H1 (cell line): ENCODE data around the gene CIITA. TPM values are rescaled to one million over a fixed set of nuclear protein-coding genes. Genes with fewer than 3 reads are reported as not detected.

Source experiments
- CTCF ChIA-PET: fragments of 300-600 bp; sonication (Branson Sonifier 250); formaldehyde crosslinking; loops from one replicate; lab custom pipeline; 2021; ENCODE audit not compliant: partially characterized antibody; lab: Charles Lee
- POLR2A ChIA-PET: fragments of 300-600 bp; sonication (Branson Sonifier 250); formaldehyde crosslinking; loops from one replicate; lab custom pipeline; 2021; ENCODE audit warnings: inconsistent platforms; ENCODE audit not compliant: partially characterized antibody; lab: Charles Lee
- DNase-seq, 2 experiments: peaks; one replicate each; pipeline versions ENCODE4 v3.0.0 to v3.0.0-alpha.2; 2010 to 2022; ENCODE audit warnings: low spot score in 2 of 2, low read depth in 1 of 2, mixed read lengths in 1 of 2
- FAIRE-seq: peaks from 2 replicates; lab custom pipeline; 2011; peaks lifted over from hg19 to GRCh38; lab: Jason Lieb, UNC
- H2AFZ ChIP-seq: 2 replicates; pipeline ENCODE4 v1.8.1; 2012; ENCODE audit warnings: low read length, inconsistent platforms
- H2AK5ac ChIP-seq: 2 replicates; pipeline ENCODE4 v1.6.1; 2013; ENCODE audit warnings: low read depth, low read length
- H2BK120ac ChIP-seq: replicated peaks from 2 replicates; pipeline ENCODE3; 2013; ENCODE audit warnings: low read depth, low read length, inconsistent platforms
- H2BK12ac ChIP-seq: 2 replicates; pipeline ENCODE4 v1.6.1; 2013; ENCODE audit warnings: low read depth, low read length
- H2BK15ac ChIP-seq: 2 replicates; pipeline ENCODE4 v1.6.1; 2013; ENCODE audit warnings: low read length
- H2BK20ac ChIP-seq: 2 replicates; pipeline ENCODE4 v1.6.1; 2013; ENCODE audit warnings: low read length
- H2BK5ac ChIP-seq: 2 replicates; pipeline ENCODE4 v1.6.1; 2013; ENCODE audit warnings: low read depth, low read length
- H3K14ac ChIP-seq: 2 replicates; pipeline ENCODE4 v1.6.1; 2013; ENCODE audit warnings: inconsistent platforms; ENCODE audit not compliant: insufficient read length
- H3K18ac ChIP-seq: 2 replicates; pipeline ENCODE4 v1.6.1; 2013; ENCODE audit warnings: low read length; ENCODE audit errors: extremely low read depth
- H3K23ac ChIP-seq: 2 replicates; pipeline ENCODE4 v1.6.1; 2013; ENCODE audit warnings: inconsistent platforms; ENCODE audit not compliant: insufficient read length
- H3K23me2 ChIP-seq: 2 replicates; pipeline ENCODE4 v1.6.1; 2013; ENCODE audit warnings: low read depth, low read length
- H3K27ac ChIP-seq: 2 replicates; pipeline ENCODE4 v1.6.1; 2011; ENCODE audit warnings: low read depth, low read length, inconsistent platforms
- H3K27me3 ChIP-seq, 4 experiments: replicated peaks in 1 of 4; 1 replicate in 1 of 4; 2 replicates in 3 of 4; pipeline versions ENCODE4 v1.6.1 to v1.8.1; 2011 to 2013; ENCODE audit warnings: low read length in 3 of 4, mild to moderate bottlenecking in 3 of 4, inconsistent platforms in 2 of 4, mixed read lengths in 2 of 4, moderate library complexity in 1 of 4; ENCODE audit not compliant: control insufficient read depth in 3 of 4, insufficient read depth in 3 of 4; ENCODE audit errors: extremely low read depth in 1 of 4
- H3K36me3 ChIP-seq, 4 experiments: 2 replicates each; pipeline versions ENCODE4 v1.6.1 to v1.8.1; 2011 to 2013; ENCODE audit warnings: mild to moderate bottlenecking in 4 of 4, low read length in 3 of 4, moderate library complexity in 2 of 4, control low read depth in 1 of 4, inconsistent platforms in 1 of 4; ENCODE audit not compliant: insufficient read depth in 4 of 4, control insufficient read depth in 2 of 4
- H3K4ac ChIP-seq: replicated peaks from 2 replicates; pipeline ENCODE3; 2013; ENCODE audit warnings: low read length, low read depth, mixed read lengths, inconsistent platforms; ENCODE audit not compliant: insufficient read length
- H3K4me1 ChIP-seq, 4 experiments: replicated peaks in 1 of 4; 1 replicate in 1 of 4; 2 replicates in 3 of 4; pipeline versions ENCODE4 v1.6.1 to v1.8.1; 2011 to 2013; ENCODE audit warnings: low read length in 3 of 4, inconsistent platforms in 2 of 4, mixed read lengths in 1 of 4; ENCODE audit not compliant: insufficient read depth in 4 of 4, control insufficient read depth in 3 of 4
- H3K4me2 ChIP-seq, 2 experiments: 2 replicates each; pipeline versions ENCODE4 v1.6.1 to v1.8.1; 2011 to 2013; ENCODE audit warnings: low read depth in 2 of 2, low read length in 2 of 2, control low read depth in 1 of 2, inconsistent platforms in 1 of 2, mild to moderate bottlenecking in 1 of 2; ENCODE audit not compliant: insufficient read depth in 1 of 2
- H3K4me3 ChIP-seq, 4 experiments: fragments of 200-600, 300-600 bp in 1 of 4; sonication (generic), shearing (Covaris generic), sonication (Bioruptor Twin) in 1 of 4; 2 replicates each; pipeline versions ENCODE4 v1.5.1 to v1.8.1; 2011 to 2016; ENCODE audit warnings: low read length in 4 of 4, low read depth in 3 of 4, control low read depth in 2 of 4, inconsistent platforms in 2 of 4, mild to moderate bottlenecking in 2 of 4, mixed read lengths in 1 of 4, moderate library complexity in 1 of 4; ENCODE audit not compliant: insufficient read depth in 2 of 4; ENCODE audit errors: extremely low read depth in 1 of 4
- H3K56ac ChIP-seq: replicated peaks from 2 replicates; pipeline ENCODE3; 2013; ENCODE audit warnings: low read depth, mild to moderate bottlenecking, mixed read lengths, low read length, inconsistent platforms; ENCODE audit not compliant: insufficient read length
- H3K79me1 ChIP-seq: 2 replicates; pipeline ENCODE4 v1.6.1; 2013; ENCODE audit warnings: low read depth, low read length, control low read depth
- H3K79me2 ChIP-seq, 2 experiments: 2 replicates each; pipeline versions ENCODE4 v1.6.1 to v1.8.1; 2012 to 2013; ENCODE audit warnings: low read length in 2 of 2, mild to moderate bottlenecking in 2 of 2, inconsistent platforms in 1 of 2; ENCODE audit not compliant: insufficient read depth in 2 of 2, control insufficient read depth in 1 of 2
- H3K9ac ChIP-seq, 4 experiments: replicated peaks in 1 of 4; 1 replicate in 1 of 4; 2 replicates in 3 of 4; pipeline versions ENCODE4 v1.6.1 to v1.8.1; 2011 to 2013; ENCODE audit warnings: low read depth in 3 of 4, low read length in 3 of 4, control low read depth in 2 of 4, mild to moderate bottlenecking in 2 of 4, moderate library complexity in 2 of 4, inconsistent platforms in 1 of 4; ENCODE audit errors: extremely low read depth in 1 of 4
- H3K9me3 ChIP-seq, 2 experiments: 2 replicates each; pipeline versions ENCODE4 v1.6.1 to v1.8.1; 2012 to 2013; ENCODE audit warnings: mild to moderate bottlenecking in 2 of 2, moderate library complexity in 2 of 2, control low read depth in 1 of 2, inconsistent platforms in 1 of 2, low read depth in 1 of 2, low read length in 1 of 2, mixed read lengths in 1 of 2; ENCODE audit not compliant: insufficient read depth in 2 of 2
- H4K20me1 ChIP-seq, 2 experiments: replicated peaks in 1 of 2; 2 replicates each; pipeline versions ENCODE3 to v1.8.1; 2011 to 2013; ENCODE audit warnings: inconsistent platforms in 2 of 2, low read length in 2 of 2, mild to moderate bottlenecking in 1 of 2; ENCODE audit not compliant: insufficient read depth in 2 of 2, control insufficient read depth in 1 of 2
- H4K5ac ChIP-seq: 2 replicates; pipeline ENCODE4 v1.6.1; 2013; ENCODE audit warnings: low read length, low read depth, mixed read lengths, inconsistent platforms; ENCODE audit not compliant: insufficient read length
- H4K8ac ChIP-seq: 2 replicates; pipeline ENCODE4 v1.8.0; 2013; ENCODE audit warnings: mild to moderate bottlenecking, moderate library complexity, low read length, inconsistent platforms; ENCODE audit not compliant: insufficient read depth; ENCODE audit errors: extremely low read depth
- H4K91ac ChIP-seq: replicated peaks from 2 replicates; pipeline ENCODE3; 2013; ENCODE audit warnings: low read length, mixed read lengths, inconsistent platforms; ENCODE audit not compliant: insufficient read length
- ATF2 ChIP-seq: IDR thresholded peaks from 2 replicates; pipeline ENCODE4 v1.6.1; 2012; ENCODE audit warnings: low read length, inconsistent platforms
- KDM1A ChIP-seq: fragments of 200-600, 300-600 bp; sonication (generic); IDR thresholded peaks from 2 replicates; pipeline ENCODE4 v1.7.1; 2016; ENCODE audit warnings: mild to moderate bottlenecking, low read length, borderline replicate concordance
- RAD21 ChIP-seq, 2 experiments: IDR thresholded peaks in 1 of 2; conservative IDR thresholded peaks in 1 of 2; 2 replicates each; pipeline ENCODE4 v1.6.1; 2011; ENCODE audit warnings: low read depth in 2 of 2, low read length in 2 of 2, improper control_type of control experiment in 1 of 2, inconsistent platforms in 1 of 2, mild to moderate bottlenecking in 1 of 2, moderate library complexity in 1 of 2
- ZNF274 ChIP-seq: IDR thresholded peaks from 2 replicates; pipeline ENCODE4 v1.7.0; 2012; ENCODE audit warnings: low read length, borderline replicate concordance; ENCODE audit errors: extremely low read depth
- WGBS, 2 experiments: shearing (Covaris generic) in 1 of 2; methylation state at CpG; one replicate each; pipeline versions ENCODE4 v1.1.6 to v1.1.7; 2013 to 2015; ENCODE audit warnings: low lambda C conversion rate in 2 of 2, mixed read lengths in 2 of 2, inconsistent platforms in 1 of 2, low coverage in 1 of 2, missing lambda C conversion rate in 1 of 2; ENCODE audit not compliant: insufficient replicate concordance in 2 of 2, insufficient coverage in 1 of 2, insufficient read length in 1 of 2; ENCODE audit errors: extremely low coverage in 1 of 2, missing lambda C conversion rate in 1 of 2; 5-methylcytosine and 5-hydroxymethylcytosine counted together
- polyA plus RNA-seq, 7 experiments: library from polyadenylated mRNA; depleted of rRNA in 3 of 7; stranded (reverse) in 5 of 7; unstranded in 2 of 7; fragments of >200 nt in 5 of 7; fragments of 200-250 nt in 2 of 7; gene quantifications; 1 replicate in 5 of 7; 2 replicates in 1 of 7; 4 replicates in 1 of 7; pipeline versions ENCODE4 v1.2.1 to v1.2.3, GENCODE V29; 2011 to 2013; ENCODE audit warnings: missing spikeins in 2 of 7, mixed read lengths in 2 of 7
- total RNA-seq: library from RNA; stranded (reverse); fragmentation: NEBNext Ultra II Directional; extraction: Animal tissue kit (Norgen Biotek cat#: 25700); gene quantifications from 2 replicates; pipeline ENCODE4 v1.2.1, GENCODE V29; 2021
- TF ChIP-seq, protein P1 (sequence below), 3 experiments: IDR thresholded peaks; 1 replicate in 2 of 3; 2 replicates in 1 of 3; pipeline versions ENCODE4 v1.5.1 to v1.6.1; 2011; ENCODE audit warnings: low read length in 3 of 3, mild to moderate bottlenecking in 3 of 3, inconsistent platforms in 2 of 3, low read depth in 1 of 3, moderate library complexity in 1 of 3; ENCODE audit not compliant: insufficient read depth in 1 of 3; ENCODE audit errors: control extremely low read depth in 1 of 3

Gene CIITA
- total and polyA plus RNA-seq, 2 of the 8 experiments (the other 6 are each of a cell fraction or from before 2014, with no cell fraction given): 0.07 to 0.17 TPM

DNA sequence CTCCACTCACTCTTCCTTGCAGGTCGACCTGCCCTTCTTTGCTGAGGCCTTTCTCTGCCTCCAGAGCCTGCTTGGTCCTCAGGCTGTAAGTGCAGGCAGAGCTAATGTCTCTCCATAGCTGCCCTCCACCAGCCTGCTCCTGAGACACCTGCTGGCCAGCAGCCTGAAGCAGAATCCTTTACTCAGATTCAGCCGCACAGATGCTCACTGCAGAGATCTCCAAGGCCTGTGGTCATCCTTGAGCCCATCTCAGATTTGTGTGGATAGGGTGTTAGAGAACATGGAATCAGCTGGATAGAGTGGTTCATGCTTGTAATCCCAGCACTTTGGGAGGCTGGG is 53.7 kb downstream of the CIITA start:
- H3K36me3 ChIP-seq: peaks cover 3 to 11% (median 5%) of the 10 kb centered on the region in 4 experiments; a peak in 5 of 8 replicates
- H2BK120ac ChIP-seq: no peak overlapping the region
- H4K91ac ChIP-seq: no peak overlapping the region
- no peak overlapping the region for H2BK5ac ChIP-seq
- CTCF ChIA-PET: interaction anchor here (0.6 to 1.9 kb wide), 6 partner anchors 12 to 518 kb away, joined by 3 to 8 read pairs (median 4); no protein-coding TSS in a partner anchor
- H3K4me1 ChIP-seq: no peaks in the 10 kb centered on the region
- H3K18ac ChIP-seq: no peak overlapping the region
- no peak overlapping the region for H3K4ac ChIP-seq
- no peak overlapping the region for H3K23ac ChIP-seq
- no peak for FAIRE-seq
- POLR2A ChIA-PET: interaction anchor here (0.8 kb wide), 1 partner anchor 13 kb away, joined by 3 read pairs; the partner anchor contains the start of gene CLEC16A
- H3K23me2 ChIP-seq: no peaks in the 10 kb centered on the region
- no peak overlapping the region for H3K14ac ChIP-seq
- no peak overlapping the region for H2BK12ac ChIP-seq
- H3K79me2 ChIP-seq: no peaks in the 10 kb centered on the region; a peak in 1 of 4 replicates
- no peaks in the 10 kb centered on the region for H3K27me3 ChIP-seq
- H3K27ac ChIP-seq: no peak overlapping the region
- WGBS, 2 experiments: 92% methylated on average over 2 of the region's 2 CpGs; no CpG with 5 or more reads in 1 of the 2 experiments
- H3K9me3 ChIP-seq: no peaks in the 10 kb centered on the region
- TF ChIP-seq, protein P1, sequence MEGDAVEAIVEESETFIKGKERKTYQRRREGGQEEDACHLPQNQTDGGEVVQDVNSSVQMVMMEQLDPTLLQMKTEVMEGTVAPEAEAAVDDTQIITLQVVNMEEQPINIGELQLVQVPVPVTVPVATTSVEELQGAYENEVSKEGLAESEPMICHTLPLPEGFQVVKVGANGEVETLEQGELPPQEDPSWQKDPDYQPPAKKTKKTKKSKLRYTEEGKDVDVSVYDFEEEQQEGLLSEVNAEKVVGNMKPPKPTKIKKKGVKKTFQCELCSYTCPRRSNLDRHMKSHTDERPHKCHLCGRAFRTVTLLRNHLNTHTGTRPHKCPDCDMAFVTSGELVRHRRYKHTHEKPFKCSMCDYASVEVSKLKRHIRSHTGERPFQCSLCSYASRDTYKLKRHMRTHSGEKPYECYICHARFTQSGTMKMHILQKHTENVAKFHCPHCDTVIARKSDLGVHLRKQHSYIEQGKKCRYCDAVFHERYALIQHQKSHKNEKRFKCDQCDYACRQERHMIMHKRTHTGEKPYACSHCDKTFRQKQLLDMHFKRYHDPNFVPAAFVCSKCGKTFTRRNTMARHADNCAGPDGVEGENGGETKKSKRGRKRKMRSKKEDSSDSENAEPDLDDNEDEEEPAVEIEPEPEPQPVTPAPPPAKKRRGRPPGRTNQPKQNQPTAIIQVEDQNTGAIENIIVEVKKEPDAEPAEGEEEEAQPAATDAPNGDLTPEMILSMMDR (IDR thresholded peaks at IDR 0.05; ENCODE audit: control extremely low read depth in 1 of 3, insufficient read depth in 1 of 3, low read depth in 1 of 3, low read length in 3 of 3): peak in 2 of 3 experiments; percentile 26 to 36; a peak in 3 of 4 replicates
- TF ChIP-seq RAD21 (IDR thresholded peaks at IDR 0.05 in 1 of 2, conservative IDR thresholded peaks at IDR 0.05 in 1 of 2; ENCODE audit: low read depth in 2 of 2, low read length in 2 of 2) (peak in 1 of 2 experiments; percentile 12; a peak in 2 of 4 replicates), ZNF274 (no peak), ATF2 (no peak), KDM1A (no peak)
- H2AK5ac ChIP-seq: no peak overlapping the region
- H2AFZ ChIP-seq: no peak overlapping the region
- no peak overlapping the region for H4K5ac ChIP-seq
- peaks cover 8% of the 10 kb centered on the region for H3K79me1 ChIP-seq
- no peak overlapping the region for H3K4me2 ChIP-seq
- peaks cover 6 to 7% of the 10 kb centered on the region in 2 experiments for H4K20me1 ChIP-seq
- H3K4me3 ChIP-seq: no peak overlapping the region
- no peak overlapping the region for H2BK15ac ChIP-seq
- no peak for DNase-seq
- no peak overlapping the region for H4K8ac ChIP-seq
- H3K56ac ChIP-seq: no peak overlapping the region
- H3K9ac ChIP-seq: no peak overlapping the region
- no peak overlapping the region for H2BK20ac ChIP-seq
